Measurements from ENCODE around the gene INPP4B.

Gene INPP4B

DNA sequence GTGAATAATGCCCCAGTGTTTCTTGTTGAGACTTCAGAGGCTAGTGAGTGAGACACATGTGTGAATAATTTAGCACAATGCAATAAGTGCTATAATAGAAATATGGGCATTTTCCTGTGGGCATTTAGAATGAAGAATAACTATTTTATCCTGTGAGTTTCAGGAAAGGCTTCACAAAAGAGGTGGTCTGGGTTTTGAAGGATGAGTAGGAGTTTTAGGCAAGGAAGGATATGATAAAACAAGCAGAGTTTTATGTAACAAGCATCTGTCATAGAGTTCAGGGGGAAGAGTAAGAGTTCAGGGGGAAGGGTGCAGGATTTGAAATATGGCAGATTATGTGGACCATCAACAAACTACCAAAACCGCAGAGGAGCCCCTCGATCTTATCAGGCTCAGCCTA, 529.2 kb downstream of the INPP4B start:
- H2BK120ac ChIP-seq (ENCODE audit: low read depth, low read length): no peak overlapping the region
- H3K79me1 ChIP-seq (ENCODE audit: low read depth, low read length): no peaks in the 10 kb centered on the region
- no peak overlapping the region for H2AK5ac ChIP-seq (ENCODE audit: low read depth, low read length)
- H4K91ac ChIP-seq (ENCODE audit: low read depth, low read length, poor library complexity): no peak overlapping the region
- H3K9ac ChIP-seq (ENCODE audit: low read depth, low read length, poor library complexity): no peak overlapping the region
- no peak overlapping the region for H3K4ac ChIP-seq (ENCODE audit: low read length)
- no peak overlapping the region for H2BK12ac ChIP-seq (ENCODE audit: low read length)
- no peak overlapping the region for H3K23ac ChIP-seq (ENCODE audit: low read depth, low read length, poor library complexity)
- no peak overlapping the region for H4K8ac ChIP-seq (ENCODE audit: low read depth, low read length)
- H3K9me3 ChIP-seq (replicated peaks in 1 of 2; ENCODE audit: control insufficient read depth in 2 of 2, insufficient read depth in 1 of 2, low read depth in 1 of 2, low read length in 2 of 2): no peaks in the 10 kb centered on the region
- WGBS, 2 donors (ENCODE audit: extremely low coverage in 2 of 2, insufficient read length in 2 of 2, insufficient replicate concordance in 1 of 2): no CpG with 5 or more reads among the region's 2 CpGs
- no peak overlapping the region for H3K18ac ChIP-seq (ENCODE audit: low read length)
- no peak overlapping the region for H3K27ac ChIP-seq (replicated peaks; ENCODE audit: low read length)
- no peak overlapping the region for H3K4me2 ChIP-seq (ENCODE audit: insufficient read depth, low read length, poor library complexity, severe bottlenecking)
- H3K4me1 ChIP-seq (ENCODE audit: control insufficient read depth in 2 of 2, insufficient read depth in 1 of 2, low read depth in 1 of 2, low read length in 2 of 2): no peaks in the 10 kb centered on the region
- H2BK5ac ChIP-seq (ENCODE audit: low read length): no peak overlapping the region
- H3K4me3 ChIP-seq (ENCODE audit: low read length in 2 of 2): no peak overlapping the region
- no peak for DNase-seq (ENCODE audit: low spot score)
- no peaks in the 10 kb centered on the region for H3K36me3 ChIP-seq (replicated peaks in 1 of 2; ENCODE audit: control insufficient read depth in 2 of 2, insufficient read depth in 2 of 2, low read length in 2 of 2)
- no peak overlapping the region for H3K14ac ChIP-seq (ENCODE audit: low read length)
- H3K27me3 ChIP-seq (ENCODE audit: control insufficient read depth in 3 of 3, insufficient read depth in 3 of 3, low read depth in 1 of 3, low read length in 3 of 3): no peaks in the 10 kb centered on the region
- no peak overlapping the region for H2BK15ac ChIP-seq (ENCODE audit: low read length)
- H2AFZ ChIP-seq (ENCODE audit: low read length): no peak overlapping the region

- no peak overlapping the region for H3K23ac ChIP-seq (ENCODE audit: low read depth, low read length, poor library complexity)
- no peaks in the 10 kb centered on the region for H3K4me1 ChIP-seq (ENCODE audit: control insufficient read depth in 2 of 2, insufficient read depth in 1 of 2, low read depth in 1 of 2, low read length in 2 of 2)
- H4K91ac ChIP-seq (ENCODE audit: low read depth, low read length, poor library complexity): no peak overlapping the region
- H3K4ac ChIP-seq (ENCODE audit: low read length): no peak overlapping the region
- H3K79me1 ChIP-seq (ENCODE audit: low read depth, low read length): no peaks in the 10 kb centered on the region
- no peak overlapping the region for H3K4me2 ChIP-seq (ENCODE audit: insufficient read depth, low read length, poor library complexity, severe bottlenecking)
- H2AFZ ChIP-seq (ENCODE audit: low read length): no peak overlapping the region
- no peak overlapping the region for H3K9ac ChIP-seq (ENCODE audit: low read depth, low read length, poor library complexity)
- no peaks in the 10 kb centered on the region for H3K27me3 ChIP-seq (ENCODE audit: control insufficient read depth in 3 of 3, insufficient read depth in 3 of 3, low read depth in 1 of 3, low read length in 3 of 3)
- H2BK5ac ChIP-seq (ENCODE audit: low read length): no peak overlapping the region
- no peak overlapping the region for H2BK120ac ChIP-seq (ENCODE audit: low read depth, low read length)
- no peaks in the 10 kb centered on the region for H3K9me3 ChIP-seq (replicated peaks in 1 of 2; ENCODE audit: control insufficient read depth in 2 of 2, insufficient read depth in 1 of 2, low read depth in 1 of 2, low read length in 2 of 2)
- no peak overlapping the region for H3K14ac ChIP-seq (ENCODE audit: low read length)
- H2AK5ac ChIP-seq (ENCODE audit: low read depth, low read length): no peak overlapping the region
- H3K27ac ChIP-seq (replicated peaks; ENCODE audit: low read length): no peak overlapping the region
- H4K8ac ChIP-seq (ENCODE audit: low read depth, low read length): no peak overlapping the region
- H3K18ac ChIP-seq (ENCODE audit: low read length): no peak overlapping the region
- no peak overlapping the region for H3K4me3 ChIP-seq (ENCODE audit: low read length in 2 of 2)
- H3K36me3 ChIP-seq (replicated peaks in 1 of 2; ENCODE audit: control insufficient read depth in 2 of 2, insufficient read depth in 2 of 2, low read length in 2 of 2): peaks cover 0 to 2% of the 10 kb centered on the region in 2 donors
- no peak overlapping the region for H2BK12ac ChIP-seq (ENCODE audit: low read length)
- DNase-seq (ENCODE audit: low spot score): no peak
- no peak overlapping the region for H2BK15ac ChIP-seq (ENCODE audit: low read length)
- no CpG with 5 or more reads among the region's 2 CpGs for WGBS, 2 donors (ENCODE audit: extremely low coverage in 2 of 2, insufficient read length in 2 of 2, insufficient replicate concordance in 1 of 2)
Measured at GRCh38 chr4:142316025-142316424, 530.1 kb downstream of the INPP4B start.

DNA sequence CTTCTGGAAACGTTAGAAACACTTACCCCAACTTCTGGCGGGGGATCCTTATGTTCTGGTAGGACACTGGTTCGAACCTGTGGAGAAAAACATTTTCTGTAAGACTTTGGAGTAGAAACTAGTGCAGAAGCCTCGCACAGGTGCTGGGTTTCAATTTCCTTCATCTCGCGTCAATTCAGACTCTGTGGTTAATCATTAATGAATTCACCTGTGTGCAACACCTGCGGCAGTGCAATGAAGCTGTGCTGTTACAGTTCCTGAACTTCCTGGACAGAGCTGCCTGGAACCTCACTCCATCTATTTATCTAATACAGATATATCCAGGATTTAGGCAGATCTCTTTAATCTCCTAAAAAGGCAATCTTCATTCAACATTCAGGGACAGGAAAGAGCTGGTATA, 531.4 kb downstream of the INPP4B start:
- DNase-seq (ENCODE audit: low spot score): no peak
- Histone ChIP-seq H2AFZ (ENCODE audit: low read length) (no peak overlapping the region), H2BK12ac (ENCODE audit: low read length) (no peak overlapping the region), H3K36me3 (replicated peaks in 1 of 2; ENCODE audit: control insufficient read depth in 2 of 2, insufficient read depth in 2 of 2, low read length in 2 of 2) (peaks cover 0 to 2% of the 10 kb centered on the region in 2 donors), H3K4ac (ENCODE audit: low read length) (no peak overlapping the region), H3K27ac (replicated peaks; ENCODE audit: low read length) (no peak overlapping the region), H2AK5ac (ENCODE audit: low read depth, low read length) (no peak overlapping the region), H2BK5ac (ENCODE audit: low read length) (no peak overlapping the region), H3K4me2 (ENCODE audit: insufficient read depth, low read length, poor library complexity, severe bottlenecking) (no peak overlapping the region), H3K14ac (ENCODE audit: low read length) (no peak overlapping the region), H4K8ac (ENCODE audit: low read depth, low read length) (no peak overlapping the region), H3K79me1 (ENCODE audit: low read depth, low read length) (no peaks in the 10 kb centered on the region), H3K4me1 (ENCODE audit: control insufficient read depth in 2 of 2, insufficient read depth in 1 of 2, low read depth in 1 of 2, low read length in 2 of 2) (no peaks in the 10 kb centered on the region), H3K4me3 (ENCODE audit: low read length in 2 of 2) (no peak overlapping the region), H3K23ac (ENCODE audit: low read depth, low read length, poor library complexity) (no peak overlapping the region), H3K9me3 (replicated peaks in 1 of 2; ENCODE audit: control insufficient read depth in 2 of 2, insufficient read depth in 1 of 2, low read depth in 1 of 2, low read length in 2 of 2) (no peaks in the 10 kb centered on the region), H3K27me3 (ENCODE audit: control insufficient read depth in 3 of 3, insufficient read depth in 3 of 3, low read depth in 1 of 3, low read length in 3 of 3) (no peaks in the 10 kb centered on the region), H2BK120ac (ENCODE audit: low read depth, low read length) (no peak overlapping the region), H3K9ac (ENCODE audit: low read depth, low read length, poor library complexity) (no peak overlapping the region), H4K91ac (ENCODE audit: low read depth, low read length, poor library complexity) (no peak overlapping the region), H3K18ac (ENCODE audit: low read length) (no peak overlapping the region), H2BK15ac (ENCODE audit: low read length) (no peak overlapping the region)
- WGBS, 2 donors (ENCODE audit: extremely low coverage in 2 of 2, insufficient read length in 2 of 2, insufficient replicate concordance in 1 of 2): no CpG with 5 or more reads among the region's 7 CpGs

GRCh38 chr4:142314247-142314646, 531.9 kb downstream of the INPP4B start:
- no CpG with 5 or more reads among the region's 1 CpG for WGBS, 2 donors (ENCODE audit: extremely low coverage in 2 of 2, insufficient read length in 2 of 2, insufficient replicate concordance in 1 of 2)
- Histone ChIP-seq H2BK120ac (ENCODE audit: low read depth, low read length) (no peak overlapping the region), H3K4me1 (ENCODE audit: control insufficient read depth in 2 of 2, insufficient read depth in 1 of 2, low read depth in 1 of 2, low read length in 2 of 2) (no peaks in the 10 kb centered on the region), H3K27ac (replicated peaks; ENCODE audit: low read length) (no peak overlapping the region), H3K27me3 (ENCODE audit: control insufficient read depth in 3 of 3, insufficient read depth in 3 of 3, low read depth in 1 of 3, low read length in 3 of 3) (no peaks in the 10 kb centered on the region), H3K9ac (ENCODE audit: low read depth, low read length, poor library complexity) (no peak overlapping the region), H4K91ac (ENCODE audit: low read depth, low read length, poor library complexity) (no peak overlapping the region), H3K23ac (ENCODE audit: low read depth, low read length, poor library complexity) (no peak overlapping the region), H4K8ac (ENCODE audit: low read depth, low read length) (no peak overlapping the region), H3K18ac (ENCODE audit: low read length) (no peak overlapping the region), H3K4me3 (ENCODE audit: low read length in 2 of 2) (no peak overlapping the region), H2BK5ac (ENCODE audit: low read length) (no peak overlapping the region), H3K36me3 (replicated peaks in 1 of 2; ENCODE audit: control insufficient read depth in 2 of 2, insufficient read depth in 2 of 2, low read length in 2 of 2) (peaks cover 0 to 2% of the 10 kb centered on the region in 2 donors), H3K9me3 (replicated peaks in 1 of 2; ENCODE audit: control insufficient read depth in 2 of 2, insufficient read depth in 1 of 2, low read depth in 1 of 2, low read length in 2 of 2) (no peaks in the 10 kb centered on the region), H3K79me1 (ENCODE audit: low read depth, low read length) (no peaks in the 10 kb centered on the region), H3K14ac (ENCODE audit: low read length) (no peak overlapping the region), H2AK5ac (ENCODE audit: low read depth, low read length) (no peak overlapping the region), H2AFZ (ENCODE audit: low read length) (no peak overlapping the region), H3K4me2 (ENCODE audit: insufficient read depth, low read length, poor library complexity, severe bottlenecking) (no peak overlapping the region), H2BK12ac (ENCODE audit: low read length) (no peak overlapping the region), H2BK15ac (ENCODE audit: low read length) (no peak overlapping the region), H3K4ac (ENCODE audit: low read length) (no peak overlapping the region)
- no peak for DNase-seq (ENCODE audit: low spot score)
